GM12865 (cell line): ENCODE measurements around the gene UGT1A4.

Experiments used
- DNase-seq: peaks from one replicate; pipeline ENCODE4 v3.0.0; 2010; ENCODE audit warnings: low read depth
- H3K4me3 ChIP-seq: 2 replicates; pipeline ENCODE4 v1.5.1; 2011; ENCODE audit warnings: mild to moderate bottlenecking, low read depth, low read length, control low read depth
- CTCF ChIP-seq: IDR thresholded peaks from 2 replicates; pipeline ENCODE4 v1.5.1; 2011; ENCODE audit warnings: low read length, control low read depth, low read depth, inconsistent platforms; ENCODE audit not compliant: insufficient read depth; ENCODE audit errors: missing control alignments

Gene UGT1A4

GRCh38 chr2:233789554-233789953, 71.0 kb downstream of the UGT1A4 start:
- H3K4me3 ChIP-seq, result no peak overlapping the region
- no peak for DNase-seq
- no peak for TF ChIP-seq CTCF

DNA sequence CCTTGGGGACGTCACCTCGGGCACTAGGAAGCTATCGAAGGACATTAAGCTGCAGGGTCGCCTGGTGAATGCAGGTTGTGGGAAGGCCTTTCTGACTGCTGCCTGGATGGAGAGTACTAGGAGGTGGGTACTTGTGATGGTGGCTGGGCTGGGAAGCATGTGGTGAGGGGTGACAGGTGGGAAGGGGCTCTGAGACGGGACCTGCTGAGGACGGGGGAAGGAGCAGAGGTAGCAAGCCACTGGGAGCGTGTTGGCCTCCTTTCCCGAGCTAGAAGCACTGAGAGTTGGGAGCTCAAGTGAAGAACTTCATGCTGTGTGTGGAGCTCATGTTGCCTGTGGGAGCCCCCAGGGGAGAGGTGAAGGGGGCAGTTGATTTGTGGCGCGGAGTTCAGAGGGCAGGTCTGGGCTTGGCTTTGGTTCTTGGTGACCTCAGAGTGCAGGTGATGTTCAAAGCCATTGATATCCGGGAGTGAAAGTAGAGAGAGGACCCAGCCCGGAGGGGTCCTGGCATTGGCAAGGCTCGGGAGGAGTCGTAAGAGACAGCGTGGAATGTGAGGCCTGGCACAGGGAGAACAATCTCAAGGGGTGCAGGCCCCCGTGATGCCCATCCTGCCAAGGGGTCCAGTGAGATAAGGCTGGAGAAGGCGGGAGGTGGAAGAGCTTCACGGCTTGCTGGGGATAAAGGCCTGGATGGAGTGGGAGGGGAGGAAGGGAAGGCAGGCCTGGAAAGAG, 72.8 kb downstream of the UGT1A4 start:
- no peak for TF ChIP-seq CTCF
- H3K4me3 ChIP-seq, result no peak overlapping the region
- no peak for DNase-seq

DNA sequence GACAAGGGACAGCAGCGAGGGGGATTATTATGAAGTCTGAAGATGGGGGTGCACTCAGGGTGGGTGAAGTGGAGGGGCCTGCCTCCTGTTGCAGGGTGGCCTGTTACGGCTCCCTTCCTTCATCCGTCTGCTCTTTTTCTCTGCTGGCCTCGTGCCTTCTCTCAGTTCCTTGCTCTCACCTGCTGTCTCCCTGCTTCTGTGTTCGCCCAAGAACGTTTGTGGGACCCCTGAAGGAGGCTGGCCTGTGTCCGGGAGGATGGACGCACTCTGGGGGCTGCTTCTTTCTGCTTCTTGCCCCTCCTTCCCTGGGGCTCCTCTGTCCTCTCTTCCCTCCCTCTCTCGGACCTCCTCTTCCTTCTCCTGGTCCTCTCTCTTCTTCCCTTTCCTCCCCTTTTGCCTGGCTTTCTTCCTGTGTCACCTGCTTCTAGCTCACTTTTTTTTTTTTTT, 73.4 kb downstream of the UGT1A4 start:
- TF ChIP-seq CTCF, result no peak
- DNase-seq, result no peak
- no peak overlapping the region for H3K4me3 ChIP-seq

- DNase-seq, result no peak
- no peak for TF ChIP-seq CTCF
- no peak overlapping the region for H3K4me3 ChIP-seq
Measured at GRCh38 chr2:233792720-233793119, 74.2 kb downstream of the UGT1A4 start.

DNA sequence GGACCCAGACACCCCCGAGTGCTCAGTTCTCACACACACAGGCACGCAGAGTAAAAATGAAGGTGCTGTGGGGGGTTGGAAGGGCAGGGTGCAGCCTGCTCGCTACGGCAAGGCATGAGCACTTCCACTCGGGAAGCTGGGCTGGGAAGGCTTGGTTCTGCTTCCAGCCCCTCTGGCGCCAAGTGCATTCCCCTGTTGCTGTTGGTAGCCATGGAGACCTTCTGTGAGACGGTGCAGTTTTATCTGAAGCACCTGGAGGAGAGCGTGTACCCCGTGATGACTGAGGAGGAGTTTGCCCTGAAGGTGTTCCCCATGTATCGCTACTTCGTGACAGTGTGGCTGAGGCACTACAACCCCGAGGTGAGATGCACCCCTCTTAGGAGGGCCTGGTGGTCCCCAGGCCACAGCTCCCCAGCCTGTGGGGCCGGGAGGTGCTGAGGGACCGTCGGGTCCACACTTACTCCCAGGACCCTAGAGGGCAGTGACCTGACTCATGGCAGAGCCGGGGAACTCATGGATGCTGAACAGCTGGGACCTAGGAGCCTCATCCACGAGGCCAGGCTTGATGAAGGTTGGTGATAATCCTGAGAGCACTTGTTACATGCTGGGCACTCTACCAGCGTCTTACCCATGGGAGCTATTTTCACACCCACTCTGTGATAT, 75.1 kb downstream of the UGT1A4 start:
- H3K4me3 ChIP-seq, result no peak overlapping the region
- TF ChIP-seq CTCF, result no peak
- no peak for DNase-seq

GRCh38 chr2:233794128-233794658, 75.7 kb downstream of the UGT1A4 start:
- no peak overlapping the region for H3K4me3 ChIP-seq
- TF ChIP-seq CTCF, result no peak
- DNase-seq, result no peak
